MM.1S (cell line): ENCODE data around the gene PLCG1.

ENCODE experiments used
- DNase-seq: peaks from one replicate; pipeline ENCODE4 v3.0.0-alpha.2; 2015
- H2AFZ ChIP-seq: fragments of 300-600 bp; sonication (generic); 2 replicates; pipeline ENCODE4 v1.6.0; 2016; ENCODE audit warnings: antibody characterized with exemption, low read length
- H3F3A ChIP-seq: fragments of 300-600 bp; sonication (generic); 2 replicates; pipeline ENCODE4 v1.6.1; 2016; ENCODE audit warnings: mild to moderate bottlenecking, antibody characterized with exemption, low read length, moderate library complexity, mixed read lengths; ENCODE audit not compliant: insufficient read depth
- H3K27ac ChIP-seq: fragments of 300-600 bp; sonication (generic); 2 replicates; pipeline ENCODE4 v1.5.1; 2016; ENCODE audit warnings: mild to moderate bottlenecking, low read length
- H3K27me3 ChIP-seq: fragments of 300-600 bp; sonication (generic); replicated peaks from 2 replicates; pipeline ENCODE4 v1.6.0; 2016; ENCODE audit warnings: low read length; ENCODE audit not compliant: insufficient read depth
- H3K36me3 ChIP-seq: fragments of 300-600 bp; sonication (generic); replicated peaks from 2 replicates; pipeline ENCODE4 v1.6.1; 2016; ENCODE audit warnings: mild to moderate bottlenecking, low read length, mixed read lengths; ENCODE audit not compliant: insufficient read depth
- H3K4me1 ChIP-seq: fragments of 300-600 bp; sonication (generic); 2 replicates; pipeline ENCODE4 v1.6.1; 2016; ENCODE audit warnings: low read length, mixed read lengths
- H3K4me2 ChIP-seq: fragments of 300-600 bp; sonication (generic); 2 replicates; pipeline ENCODE4 v1.6.0; 2016; ENCODE audit warnings: low read depth, low read length
- H3K4me3 ChIP-seq: fragments of 300-600 bp; sonication (generic); 2 replicates; pipeline ENCODE4 v1.5.1; 2016; ENCODE audit warnings: low read length, mixed read lengths
- H3K79me2 ChIP-seq: fragments of 300-600 bp; sonication (generic); 2 replicates; pipeline ENCODE4 v1.6.1; 2016; ENCODE audit warnings: mixed run types, low read length, mixed read lengths
- H3K9ac ChIP-seq: fragments of 300-600 bp; sonication (generic); 2 replicates; pipeline ENCODE4 v1.6.1; 2016; ENCODE audit warnings: low read length, mixed read lengths
- H3K9me2 ChIP-seq: fragments of 300-600 bp; sonication (generic); replicated peaks from 2 replicates; pipeline ENCODE4 v1.6.1; 2016; ENCODE audit warnings: mild to moderate bottlenecking, low read length, mixed read lengths; ENCODE audit not compliant: insufficient read depth
- H3K9me3 ChIP-seq: fragments of 300-600 bp; sonication (generic); replicated peaks from 2 replicates; pipeline ENCODE4 v1.6.1; 2016; ENCODE audit warnings: mild to moderate bottlenecking, low read length, mixed read lengths; ENCODE audit not compliant: insufficient read depth
- H4K20me1 ChIP-seq: fragments of 300-600 bp; sonication (generic); 2 replicates; pipeline ENCODE4 v1.6.1; 2016; ENCODE audit warnings: mild to moderate bottlenecking, low read length, moderate library complexity, mixed read lengths; ENCODE audit not compliant: insufficient read depth
- EZH2 ChIP-seq: fragments of 300-600 bp; sonication (generic); optimal IDR thresholded peaks from 2 replicates; pipeline ENCODE3; 2017; ENCODE audit warnings: low read depth, mild to moderate bottlenecking, antibody characterized with exemption, low read length, mixed read lengths
- EZH2phosphoT487 ChIP-seq: fragments of 300-600 bp; sonication (generic); IDR thresholded peaks from 2 replicates; pipeline ENCODE4 v1.6.1; 2018; ENCODE audit warnings: antibody characterized with exemption, low read length
- TF ChIP-seq, protein P1 (sequence below): fragments of 300-600 bp; sonication (generic); IDR thresholded peaks from 2 replicates; pipeline ENCODE4 v1.5.1; 2016; ENCODE audit warnings: antibody characterized with exemption, low read length, mixed read lengths

PLCG1 gene

DNA sequence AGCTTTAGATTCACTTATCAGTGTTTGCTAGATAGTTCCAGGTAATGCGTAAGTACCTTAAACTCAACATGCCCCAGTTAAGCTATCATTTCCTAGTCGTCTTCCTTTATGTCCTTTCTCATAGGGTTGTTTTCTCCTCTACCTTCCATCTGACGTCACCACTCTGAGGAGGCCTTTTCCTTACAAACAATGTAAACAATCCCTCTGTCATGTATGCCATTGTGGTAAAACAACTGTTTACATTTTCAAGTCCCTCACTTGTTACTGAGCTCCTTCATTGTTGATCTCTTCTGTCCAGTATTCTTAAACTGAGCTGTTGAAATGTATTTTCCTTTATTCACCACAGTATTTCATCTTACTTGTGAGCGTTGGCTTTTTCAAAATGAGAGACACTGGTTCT lies 45.4 kb upstream of the PLCG1 start:
- H3K27ac ChIP-seq, result no peak overlapping the region
- peaks cover 4% of the 10 kb centered on the region; the same call in 1 of the 2 replicates for H3K36me3 ChIP-seq

DNA sequence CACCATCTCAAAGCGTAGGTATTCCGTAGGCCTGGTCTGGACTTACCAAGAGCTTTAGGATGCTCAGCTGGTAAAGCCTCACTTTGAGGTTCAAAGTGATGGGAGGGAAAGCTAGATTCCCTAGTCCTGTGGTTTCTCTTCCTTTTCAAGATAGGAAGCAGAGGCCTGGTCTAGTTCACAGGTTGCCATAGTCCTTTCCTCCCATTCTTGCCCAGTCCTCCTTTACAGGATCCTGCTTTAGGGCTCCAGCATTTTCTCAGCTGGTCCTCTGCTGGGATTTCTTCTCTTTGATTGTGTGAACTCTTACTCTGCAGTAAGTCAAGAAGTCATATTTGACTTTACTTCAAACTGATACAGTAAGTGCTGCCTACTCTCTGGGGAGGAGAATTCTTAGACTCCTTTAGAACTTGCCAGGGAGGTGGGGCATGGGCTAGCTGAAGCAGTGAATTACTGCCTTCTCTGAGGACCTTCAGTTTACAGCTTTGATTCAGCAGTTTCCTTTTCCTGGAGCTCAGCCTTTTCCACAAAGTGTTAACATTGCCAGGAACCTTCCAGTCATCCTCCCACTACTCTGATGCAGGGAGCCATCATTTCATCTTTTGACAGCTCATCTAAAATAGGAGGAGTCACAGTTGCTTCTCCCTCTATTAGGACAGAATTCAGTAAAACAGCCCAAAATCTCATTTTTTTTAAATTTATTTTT lies 42.8 kb upstream of the PLCG1 start:
- peaks cover 4% of the 10 kb centered on the region; the same call in 1 of the 2 replicates for H3K79me2 ChIP-seq
- H3K9ac ChIP-seq, result no peak overlapping the region
- H3K27me3 ChIP-seq, result no peaks in the 10 kb centered on the region
- peaks cover 11% of the 10 kb centered on the region for H3K36me3 ChIP-seq
- no peaks in the 10 kb centered on the region for H3K9me2 ChIP-seq
- no peak overlapping the region for H3K4me3 ChIP-seq
- no peak for DNase-seq
- H3K4me1 ChIP-seq, result no peaks in the 10 kb centered on the region
- TF ChIP-seq EZH2 (no peak), EZH2phosphoT487 (no peak)
- TF ChIP-seq, protein P1, sequence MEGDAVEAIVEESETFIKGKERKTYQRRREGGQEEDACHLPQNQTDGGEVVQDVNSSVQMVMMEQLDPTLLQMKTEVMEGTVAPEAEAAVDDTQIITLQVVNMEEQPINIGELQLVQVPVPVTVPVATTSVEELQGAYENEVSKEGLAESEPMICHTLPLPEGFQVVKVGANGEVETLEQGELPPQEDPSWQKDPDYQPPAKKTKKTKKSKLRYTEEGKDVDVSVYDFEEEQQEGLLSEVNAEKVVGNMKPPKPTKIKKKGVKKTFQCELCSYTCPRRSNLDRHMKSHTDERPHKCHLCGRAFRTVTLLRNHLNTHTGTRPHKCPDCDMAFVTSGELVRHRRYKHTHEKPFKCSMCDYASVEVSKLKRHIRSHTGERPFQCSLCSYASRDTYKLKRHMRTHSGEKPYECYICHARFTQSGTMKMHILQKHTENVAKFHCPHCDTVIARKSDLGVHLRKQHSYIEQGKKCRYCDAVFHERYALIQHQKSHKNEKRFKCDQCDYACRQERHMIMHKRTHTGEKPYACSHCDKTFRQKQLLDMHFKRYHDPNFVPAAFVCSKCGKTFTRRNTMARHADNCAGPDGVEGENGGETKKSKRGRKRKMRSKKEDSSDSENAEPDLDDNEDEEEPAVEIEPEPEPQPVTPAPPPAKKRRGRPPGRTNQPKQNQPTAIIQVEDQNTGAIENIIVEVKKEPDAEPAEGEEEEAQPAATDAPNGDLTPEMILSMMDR, result no peak
- H3F3A ChIP-seq, result peaks cover 13% of the 10 kb centered on the region; the same call in 1 of the 2 replicates
- no peak overlapping the region for H3K27ac ChIP-seq
- no peak overlapping the region for H3K4me2 ChIP-seq
- H4K20me1 ChIP-seq, result no peaks in the 10 kb centered on the region
- no peak overlapping the region for H2AFZ ChIP-seq
- H3K9me3 ChIP-seq, result no peaks in the 10 kb centered on the region

More for the DNA sequence above, 45.4 kb upstream of the PLCG1 start:
- Histone ChIP-seq H3K9ac (no peak overlapping the region), H3K4me1 (no peaks in the 10 kb centered on the region), H3K4me2 (no peak overlapping the region), H3K79me2 (peaks cover 4% of the 10 kb centered on the region; the same call in 1 of the 2 replicates), H4K20me1 (no peaks in the 10 kb centered on the region), H3K9me3 (no peaks in the 10 kb centered on the region), H3K9me2 (no peaks in the 10 kb centered on the region), H3K4me3 (no peak overlapping the region), H2AFZ (no peak overlapping the region), H3F3A (peaks cover 13% of the 10 kb centered on the region; the same call in 1 of the 2 replicates), H3K27me3 (no peaks in the 10 kb centered on the region)
- DNase-seq, result no peak
- no peak for TF ChIP-seq EZH2
- TF ChIP-seq, protein P1, result no peak
- no peak for TF ChIP-seq EZH2phosphoT487

DNA sequence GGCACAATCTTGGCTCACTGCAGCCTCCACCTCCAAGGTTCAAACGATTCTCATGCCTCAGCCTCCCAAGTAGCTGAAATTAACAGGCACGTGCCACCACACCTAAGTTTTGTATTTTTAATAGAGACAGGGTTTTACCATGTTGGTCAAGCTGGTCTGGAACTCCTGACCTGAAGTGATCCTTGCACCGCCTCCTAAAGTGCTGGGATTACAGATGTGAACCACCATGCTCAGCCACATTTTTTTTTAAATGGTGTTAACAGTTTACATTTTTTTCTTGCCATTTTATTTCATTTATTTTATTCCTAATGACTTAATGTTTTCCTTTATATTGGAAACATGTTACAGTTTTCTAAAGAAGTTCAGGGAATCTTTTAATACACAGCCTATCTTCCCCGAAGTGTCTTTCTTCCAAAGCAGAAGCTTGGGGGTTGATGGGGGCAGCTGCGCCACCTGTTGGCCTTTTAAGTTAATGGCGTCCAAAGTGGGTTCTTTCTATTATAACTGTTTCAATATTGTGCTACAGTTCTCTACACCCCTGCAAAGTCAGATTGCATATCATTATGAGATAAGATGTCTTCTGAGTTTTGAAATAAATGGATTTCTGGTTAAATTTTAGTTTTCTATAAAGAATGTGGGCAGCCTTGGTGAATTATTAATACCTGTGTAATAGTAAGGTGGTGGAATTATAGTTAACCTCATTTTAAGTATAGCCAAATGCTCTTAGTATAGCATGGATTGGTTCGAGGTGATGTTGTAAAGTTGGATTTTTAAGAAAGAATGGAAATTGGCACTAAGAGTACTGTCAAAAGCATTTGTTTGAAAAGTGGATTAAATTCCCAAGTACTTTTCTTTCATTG lies 42.0 kb upstream of the PLCG1 start:
- Histone ChIP-seq H3K4me1 (no peaks in the 10 kb centered on the region), H3K79me2 (peaks cover 4% of the 10 kb centered on the region; the same call in 1 of the 2 replicates), H3K27ac (no peak overlapping the region), H4K20me1 (no peaks in the 10 kb centered on the region), H3K9ac (no peak overlapping the region), H2AFZ (no peak overlapping the region), H3F3A (peaks cover 13% of the 10 kb centered on the region; the same call in 1 of the 2 replicates), H3K9me2 (no peaks in the 10 kb centered on the region), H3K27me3 (no peaks in the 10 kb centered on the region), H3K4me2 (no peak overlapping the region), H3K36me3 (peaks cover 11% of the 10 kb centered on the region), H3K4me3 (no peak overlapping the region), H3K9me3 (no peaks in the 10 kb centered on the region)
- DNase-seq, result peak; percentile 58
- TF ChIP-seq EZH2phosphoT487, result no peak
- TF ChIP-seq, protein P1, result peak; percentile 91
- TF ChIP-seq EZH2, result no peak
